GM18507 (cell line): Measurements from ENCODE around the gene EPHB1.

Experiments used
- DNase-seq: peaks from one replicate; pipeline ENCODE4 v3.0.0; 2011; ENCODE audit warnings: low read depth; ENCODE audit not compliant: insufficient read length; ENCODE audit errors: extremely low spot score
- FAIRE-seq: peaks from 2 replicates; lab custom pipeline; 2011; peaks lifted over from hg19 to GRCh38; lab: Jason Lieb, UNC

Gene EPHB1

DNA sequence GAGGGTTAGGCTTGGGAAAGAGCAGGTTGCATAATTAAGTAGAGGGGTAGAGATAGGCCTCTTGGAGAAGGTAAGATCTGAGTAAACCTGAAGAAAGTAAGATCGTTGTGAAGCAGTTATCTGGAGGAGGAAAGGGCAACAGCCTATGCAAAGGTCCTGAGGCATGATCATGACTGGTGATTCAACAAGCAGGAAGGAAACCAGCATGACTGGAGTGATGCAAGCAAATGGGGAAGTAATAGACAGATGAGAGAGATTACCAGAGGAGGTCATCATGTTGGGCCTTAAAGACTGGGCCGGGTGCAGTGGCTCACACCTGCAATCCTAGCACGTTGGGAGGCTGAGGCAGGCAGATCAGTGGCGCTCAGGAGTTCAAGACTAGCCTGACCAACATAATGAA is 360.2 kb downstream of the EPHB1 start:
- FAIRE-seq (no peak), DNase-seq (no peak)

- FAIRE-seq = no peak
- DNase-seq = no peak
These were observed 360.7 kb downstream of the EPHB1 start for GRCh38 chr3:135155791-135156190.

- DNase-seq = no peak
- FAIRE-seq = no peak
These were observed 362.1 kb downstream of the EPHB1 start for GRCh38 chr3:135157045-135157740.

DNA sequence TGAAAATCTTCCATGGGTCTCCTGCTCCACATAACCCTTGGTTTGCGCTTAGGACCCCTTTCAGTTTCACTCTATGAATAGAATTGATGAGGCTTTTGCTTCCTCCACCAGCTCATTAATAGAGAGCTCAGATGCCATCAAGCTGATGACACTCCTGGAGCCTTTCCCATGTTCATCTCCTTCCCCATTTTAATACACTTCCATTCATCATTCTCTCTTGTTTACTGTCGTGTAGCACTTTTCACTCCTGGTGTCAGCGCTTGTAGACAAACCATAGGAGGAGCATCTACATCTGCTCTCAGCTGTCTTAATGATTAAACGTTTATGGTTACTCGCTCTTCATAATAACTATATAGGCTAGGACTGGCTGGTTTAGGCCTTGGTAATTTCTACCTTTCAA is 363.5 kb downstream of the EPHB1 start:
- DNase-seq (no peak), FAIRE-seq (no peak)

GRCh38 chr3:135159681-135160247 is 364.7 kb downstream of the EPHB1 start:
- FAIRE-seq (no peak), DNase-seq (no peak)

GRCh38 chr3:135161425-135161824 is 366.4 kb downstream of the EPHB1 start:
- no peak for DNase-seq
- FAIRE-seq = no peak

- FAIRE-seq (no peak), DNase-seq (no peak)
These were observed 368.6 kb downstream of the EPHB1 start for GRCh38 chr3:135163701-135164100.

DNA sequence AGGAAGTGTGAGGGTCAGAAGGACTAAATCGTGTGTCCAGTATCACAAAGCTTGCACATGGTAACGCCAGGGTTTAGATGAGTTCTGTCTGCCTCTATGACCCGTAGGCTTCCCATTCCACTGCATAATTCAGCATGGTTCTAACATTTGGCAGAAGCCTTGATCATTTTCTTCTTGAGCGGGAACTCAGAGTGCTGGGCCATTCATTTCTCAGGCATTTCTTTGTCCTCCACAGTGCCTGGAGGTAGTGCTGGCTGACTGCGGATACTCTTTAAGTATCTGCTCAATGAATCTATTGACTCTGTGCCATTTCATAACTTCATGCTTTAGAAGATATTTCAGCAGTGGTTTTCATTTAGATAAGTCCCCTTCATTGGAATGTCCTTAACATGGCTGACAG is 370.2 kb downstream of the EPHB1 start:
- FAIRE-seq (no peak), DNase-seq (no peak)

DNA sequence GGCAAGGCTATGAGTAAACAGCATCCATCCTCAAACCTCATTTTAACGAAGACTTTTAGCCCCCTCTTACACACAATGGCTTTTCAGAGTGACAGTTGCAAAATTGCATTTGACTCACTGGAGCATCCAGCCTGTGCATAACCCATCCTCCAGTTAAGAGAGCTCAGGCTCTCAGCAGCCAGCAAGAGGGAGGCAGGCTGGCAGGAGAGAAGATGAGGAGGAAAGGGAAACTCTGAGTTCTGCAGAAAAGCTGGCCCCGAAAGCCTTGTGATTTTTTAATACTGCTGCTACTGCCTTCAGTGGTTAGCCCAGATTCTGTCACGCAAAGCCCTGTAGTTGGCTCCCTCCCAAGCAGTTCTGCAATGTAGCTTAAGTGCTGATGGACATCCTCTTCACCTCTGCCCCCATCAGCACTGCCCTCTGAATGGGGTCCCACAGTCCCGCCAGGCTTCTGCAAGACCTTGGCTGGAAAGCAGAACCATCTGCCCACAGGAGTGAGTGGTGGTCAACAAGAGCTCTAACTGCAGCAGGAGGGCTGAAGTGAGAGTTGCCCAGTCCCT is 371.3 kb downstream of the EPHB1 start:
- no peak for DNase-seq
- FAIRE-seq = no peak

GRCh38 chr3:135168822-135169221 is 373.8 kb downstream of the EPHB1 start:
- DNase-seq = no peak
- no peak for FAIRE-seq

DNA sequence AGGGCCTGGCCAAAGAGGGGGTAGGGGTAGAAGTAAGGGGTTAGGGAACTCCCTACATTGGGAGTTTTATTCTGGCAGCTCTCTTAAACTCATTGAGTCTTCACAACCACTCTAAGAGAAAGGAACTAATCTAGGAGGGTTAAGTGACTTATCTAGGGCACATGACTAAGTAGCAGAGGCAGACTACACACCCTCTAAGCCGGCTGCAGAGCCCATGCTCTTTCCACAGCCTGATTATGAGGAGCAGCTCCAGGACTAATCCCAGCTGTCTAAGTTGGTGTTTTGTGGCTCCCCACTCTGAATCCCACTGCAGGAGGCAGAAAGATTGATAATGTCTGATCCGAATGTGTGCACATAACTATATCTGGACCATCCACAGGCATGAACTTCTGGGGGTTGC is 374.6 kb downstream of the EPHB1 start:
- DNase-seq (no peak), FAIRE-seq (no peak)

DNA sequence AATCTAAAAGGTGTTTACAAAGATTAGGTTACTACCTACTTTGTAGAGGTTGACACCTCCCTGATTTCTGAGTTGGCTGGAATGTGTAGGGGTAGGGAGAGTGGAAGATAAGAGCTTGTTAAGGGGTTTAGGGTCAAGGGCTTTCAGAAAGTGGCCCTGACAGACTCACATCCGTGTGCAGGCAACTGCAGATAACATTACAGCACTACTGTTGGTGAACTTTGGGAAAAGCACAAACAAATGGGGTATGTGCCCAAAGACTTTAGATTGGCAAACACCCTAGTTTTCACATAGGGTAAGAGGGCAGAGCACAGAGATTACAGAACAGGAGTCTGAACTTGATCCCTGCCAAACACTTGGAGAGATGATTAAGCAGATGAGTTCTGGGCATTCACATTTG is 375.7 kb downstream of the EPHB1 start:
- no peak for FAIRE-seq
- DNase-seq = no peak

DNA sequence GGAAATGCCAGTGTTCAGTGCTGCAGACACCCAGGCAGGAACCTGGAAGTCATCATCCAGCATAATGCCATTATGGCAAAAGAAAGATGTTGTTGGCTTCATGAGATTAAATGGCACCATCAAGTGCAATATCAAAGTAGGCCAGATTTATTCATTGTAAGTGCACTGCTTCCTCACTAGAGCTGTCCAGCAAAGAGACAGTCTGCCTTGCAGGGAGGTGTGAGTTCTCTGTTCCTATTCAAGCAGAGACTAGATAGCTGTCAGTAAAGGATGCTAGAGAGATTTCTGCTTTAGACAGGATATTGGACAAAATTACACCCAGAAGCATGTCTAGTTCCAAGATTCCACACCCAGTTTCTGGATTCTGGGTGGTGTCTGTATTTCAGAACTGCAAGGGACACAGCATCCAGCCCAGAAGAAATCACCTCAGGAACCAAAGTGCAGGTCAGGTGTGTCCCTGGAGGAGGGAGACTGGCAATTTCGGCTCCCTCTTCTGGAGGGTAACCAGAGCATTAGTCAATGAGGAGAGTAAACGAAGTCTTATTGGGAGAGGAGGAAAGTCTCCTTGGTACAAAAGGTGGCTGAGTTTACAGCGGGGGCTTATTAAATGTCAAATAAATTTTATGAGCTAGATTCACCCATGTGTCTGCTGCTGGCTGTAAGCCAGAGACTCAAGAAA is 377.3 kb downstream of the EPHB1 start:
- FAIRE-seq (no peak), DNase-seq (no peak)

- FAIRE-seq (no peak), DNase-seq (no peak)
These were observed 380.7 kb downstream of the EPHB1 start for GRCh38 chr3:135175728-135176277.

- FAIRE-seq (no peak), DNase-seq (no peak)
These were observed 381.8 kb downstream of the EPHB1 start for GRCh38 chr3:135176881-135177280.

DNA sequence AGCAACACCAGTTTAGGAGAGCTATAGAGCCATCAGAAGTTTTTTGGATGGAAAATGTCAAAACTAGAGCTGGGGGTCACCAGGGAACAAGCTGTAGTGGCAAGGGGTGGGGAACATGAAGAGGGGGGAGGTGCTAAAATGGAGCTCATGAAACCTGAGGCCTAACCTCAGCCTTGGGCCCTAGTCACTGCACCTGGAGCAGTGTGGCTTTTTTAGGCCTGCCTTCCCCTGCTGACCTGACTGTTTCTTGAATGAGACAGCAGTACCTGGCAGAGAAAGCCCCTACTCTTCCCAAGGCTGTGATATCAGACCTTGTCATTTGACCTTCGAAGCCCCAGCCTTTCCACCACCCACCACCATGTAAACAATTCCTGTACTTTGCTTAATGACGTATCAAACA is 383.5 kb downstream of the EPHB1 start:
- no peak for DNase-seq
- FAIRE-seq = no peak

DNA sequence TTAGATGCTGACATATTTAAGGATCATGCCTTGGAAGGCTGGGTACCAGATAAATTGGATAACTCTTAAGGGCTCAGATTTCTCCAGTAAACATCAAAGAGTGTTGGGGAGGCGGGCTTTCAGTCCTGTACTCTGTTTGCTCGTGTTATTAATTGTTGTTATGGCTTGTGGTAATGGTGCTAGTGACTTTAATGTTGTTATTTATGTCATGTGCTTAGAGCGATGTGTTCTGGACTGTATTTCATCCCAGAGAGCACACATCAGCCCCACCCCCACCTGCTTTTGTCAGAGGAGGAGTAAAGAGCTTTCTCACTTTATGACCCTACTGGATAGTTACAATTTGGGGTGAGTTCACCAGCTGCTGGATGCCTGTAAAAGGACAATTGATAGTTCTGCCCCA is 386.3 kb downstream of the EPHB1 start:
- no peak for DNase-seq
- FAIRE-seq = no peak

DNA sequence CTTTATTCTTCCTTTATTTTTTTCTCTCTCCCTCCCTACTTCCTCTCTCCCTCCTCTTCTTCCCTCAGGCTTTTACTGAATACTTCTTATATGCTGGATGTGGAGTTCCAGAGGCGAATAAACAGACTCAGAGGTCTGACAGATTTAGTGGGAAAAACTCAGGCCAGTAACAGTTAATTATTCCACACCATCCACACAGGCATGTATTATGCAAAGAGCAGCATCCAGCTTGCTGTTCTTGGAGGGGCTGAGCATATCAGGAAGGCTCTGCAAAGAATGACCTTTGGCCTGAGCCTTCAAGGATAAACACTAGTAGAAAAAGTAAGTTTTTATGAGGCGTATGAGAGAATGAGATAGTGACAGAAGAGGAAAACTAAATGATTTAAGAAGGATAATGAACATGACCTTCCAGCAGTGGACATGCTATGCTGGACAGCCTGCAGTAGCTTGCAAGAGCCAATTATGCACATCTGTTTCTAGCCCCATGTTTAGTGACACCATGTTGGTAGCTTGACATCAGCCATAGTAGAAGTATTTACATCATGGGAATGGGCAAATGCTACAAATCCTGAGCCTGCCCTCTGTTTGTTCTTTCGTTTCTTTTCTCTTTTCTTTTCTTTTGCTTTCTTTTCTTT is 387.4 kb downstream of the EPHB1 start:
- FAIRE-seq (no peak), DNase-seq (no peak)

- no peak for DNase-seq
- FAIRE-seq = no peak
These were observed 395.6 kb downstream of the EPHB1 start for GRCh38 chr3:135190658-135191057.

GRCh38 chr3:135191708-135192107 is 396.6 kb downstream of the EPHB1 start:
- no peak for FAIRE-seq

More at GRCh38 chr3:135191708-135192107, 396.6 kb downstream of the EPHB1 start:
- DNase-seq = no peak
